SK-N-SH (cell line): ENCODE data around the gene RTN3. TPM values are rescaled to one million over a fixed set of nuclear protein-coding genes. Genes with fewer than 3 reads are reported as not detected.

Source experiments
- CTCF ChIA-PET: fragments of 300-600, 350-600 bp; formaldehyde crosslinking; extraction: SDS; loops from one replicate; lab custom pipeline; 2021; lab: Yijun Ruan, JAX
- POLR2A ChIA-PET: fragments of 350-600 bp; sonication (Branson Sonifier 250); formaldehyde crosslinking; extraction: SDS; loops from one replicate; lab custom pipeline; 2020; ENCODE audit warnings: antibody characterized with exemption, inconsistent platforms; lab: Yijun Ruan, JAX
- DNase-seq: peaks from one replicate; pipeline ENCODE4 v3.0.0; 2012
- H2AFZ ChIP-seq: fragments of 200-600 bp; sonication (generic); 2 replicates; pipeline ENCODE4 v1.8.1; 2016; ENCODE audit warnings: antibody characterized with exemption, mild to moderate bottlenecking, low read depth
- H3F3A ChIP-seq: fragments of 200-600 bp; sonication (generic); replicated peaks from 2 replicates; pipeline ENCODE3; 2016; ENCODE audit warnings: antibody characterized with exemption, mild to moderate bottlenecking; ENCODE audit not compliant: insufficient read depth
- H3K27ac ChIP-seq, 2 experiments: fragments of 200-500 bp in 1 of 2; fragments of 200-600 bp in 1 of 2; sonication (Bioruptor generic) in 1 of 2; sonication (generic), shearing (Covaris generic) in 1 of 2; 2 replicates each; pipeline versions ENCODE4 v1.5.1 to v1.6.1; 2014 to 2016; ENCODE audit warnings: low read depth in 2 of 2, inconsistent platforms in 1 of 2, low read length in 1 of 2, mild to moderate bottlenecking in 1 of 2, mixed read lengths in 1 of 2
- H3K27me3 ChIP-seq: fragments of 200-600 bp; sonication (generic), shearing (Covaris generic); 2 replicates; pipeline ENCODE4 v1.6.1; 2016; ENCODE audit warnings: mixed run types; ENCODE audit not compliant: insufficient read depth
- H3K36me3 ChIP-seq, 2 experiments: fragments of 200-500 bp in 1 of 2; fragments of 200-600 bp in 1 of 2; sonication (Bioruptor generic) in 1 of 2; sonication (generic) in 1 of 2; replicated peaks in 1 of 2; 2 replicates each; pipeline versions ENCODE3 to v1.5.1; 2014 to 2016; ENCODE audit warnings: low read length in 1 of 2, mild to moderate bottlenecking in 1 of 2; ENCODE audit not compliant: insufficient read depth in 2 of 2, control insufficient read depth in 1 of 2
- H3K4me1 ChIP-seq, 2 experiments: fragments of 200-500 bp in 1 of 2; fragments of 200-600 bp in 1 of 2; sonication (Bioruptor generic) in 1 of 2; sonication (generic), shearing (Covaris generic) in 1 of 2; 2 replicates each; pipeline versions ENCODE4 v1.5.1 to v1.6.1; 2014 to 2016; ENCODE audit warnings: low read depth in 1 of 2, low read length in 1 of 2, mixed run types in 1 of 2; ENCODE audit not compliant: insufficient read depth in 2 of 2, control insufficient read depth in 1 of 2
- H3K4me2 ChIP-seq: fragments of 200-600 bp; sonication (generic), shearing (Covaris generic); 2 replicates; pipeline ENCODE4 v1.6.1; 2017; ENCODE audit warnings: mixed run types
- H3K4me3 ChIP-seq, 2 experiments: fragments of 200-500 bp in 1 of 2; fragments of 200-600 bp in 1 of 2; sonication (Bioruptor generic) in 1 of 2; sonication (generic), shearing (Covaris generic) in 1 of 2; 2 replicates each; pipeline versions ENCODE4 v1.5.1 to v1.8.1; 2014 to 2016; ENCODE audit warnings: low read depth in 2 of 2, inconsistent platforms in 1 of 2, low read length in 1 of 2, mild to moderate bottlenecking in 1 of 2, mixed read lengths in 1 of 2, moderate library complexity in 1 of 2
- H3K79me2 ChIP-seq: fragments of 200-600 bp; sonication (generic); 2 replicates; pipeline ENCODE4 v1.8.1; 2017; ENCODE audit warnings: mild to moderate bottlenecking; ENCODE audit not compliant: insufficient read depth
- H3K9ac ChIP-seq: fragments of 200-600 bp; sonication (generic); 2 replicates; pipeline ENCODE4 v1.6.1; 2017; ENCODE audit warnings: mixed run types
- H3K9me2 ChIP-seq: fragments of 200-600 bp; sonication (generic); 2 replicates; pipeline ENCODE4 v1.6.1; 2017; ENCODE audit warnings: mixed run types
- H3K9me3 ChIP-seq: fragments of 200-600 bp; sonication (generic); 2 replicates; pipeline ENCODE4 v1.6.1; 2017; ENCODE audit warnings: mixed run types, mild to moderate bottlenecking, moderate library complexity
- H4K20me1 ChIP-seq: fragments of 200-600 bp; sonication (generic); 2 replicates; pipeline ENCODE4 v1.6.1; 2017; ENCODE audit warnings: mild to moderate bottlenecking, mixed run types; ENCODE audit not compliant: insufficient read depth
- CHD2 ChIP-seq: fragments of 150-350 bp; IDR thresholded peaks from 2 replicates; pipeline ENCODE4 v1.6.1; 2018; ENCODE audit warnings: low read length; ENCODE audit not compliant: partially characterized antibody
- EP300 ChIP-seq, 2 experiments: IDR thresholded peaks; 2 replicates each; pipeline versions ENCODE4 v1.4.0 to v1.6.1; 2012; ENCODE audit warnings: borderline replicate concordance in 1 of 2, low read depth in 1 of 2, low read length in 1 of 2
- FOSL2 ChIP-seq: IDR thresholded peaks from 2 replicates; pipeline ENCODE4 v1.4.0; 2012; ENCODE audit warnings: low read depth, mild to moderate bottlenecking, moderate library complexity, borderline replicate concordance
- FOXM1 ChIP-seq: IDR thresholded peaks from 2 replicates; pipeline ENCODE4 v1.4.0; 2012; ENCODE audit warnings: low read depth, mild to moderate bottlenecking
- MEF2A ChIP-seq: IDR thresholded peaks from 2 replicates; pipeline ENCODE4 v1.4.0; 2012; ENCODE audit warnings: low read depth, borderline replicate concordance
- NFIC ChIP-seq: IDR thresholded peaks from 2 replicates; pipeline ENCODE4 v1.4.0; 2012; ENCODE audit warnings: borderline replicate concordance
- PBX3 ChIP-seq: IDR thresholded peaks from 2 replicates; pipeline ENCODE4; 2012
- POLR2AphosphoS5 ChIP-seq: IDR thresholded peaks from 2 replicates; pipeline ENCODE4 v1.6.1; 2012; ENCODE audit warnings: low read depth, low read length
- TCF12 ChIP-seq: IDR thresholded peaks from 2 replicates; pipeline ENCODE4 v1.4.0; 2012
- WGBS: methylation state at CpG from one replicate; pipeline ENCODE4 v1.1.6; 2017; ENCODE audit warnings: low lambda C conversion rate; 5-methylcytosine and 5-hydroxymethylcytosine counted together
- polyA plus RNA-seq, 3 experiments: library from polyadenylated mRNA; depleted of rRNA; stranded (reverse); fragments of >200 nt; gene quantifications; 2 replicates each; pipeline ENCODE4 v1.2.3, GENCODE V29; 2012
- TF ChIP-seq, protein P1 (sequence below): IDR thresholded peaks from 2 replicates; pipeline ENCODE4 v1.6.1; 2012; ENCODE audit warnings: mild to moderate bottlenecking, low read depth, low read length, moderate library complexity
- TF ChIP-seq, protein P2 (sequence below): fragments of 150-350 bp; IDR thresholded peaks from 2 replicates; pipeline ENCODE4 v1.6.1; 2017; ENCODE audit warnings: antibody characterized with exemption, low read length, low read depth, borderline replicate concordance
- TF ChIP-seq, protein P3 (sequence below): fragments of 200-600 bp; sonication (generic); IDR thresholded peaks from 2 replicates; pipeline ENCODE4 v1.6.1; 2017; ENCODE audit warnings: antibody characterized with exemption, mild to moderate bottlenecking, moderate library complexity

RTN3 gene
- polyA plus RNA-seq, 1 of the 3 experiments (the other 2 are of a cell fraction), result 52.7 TPM

DNA sequence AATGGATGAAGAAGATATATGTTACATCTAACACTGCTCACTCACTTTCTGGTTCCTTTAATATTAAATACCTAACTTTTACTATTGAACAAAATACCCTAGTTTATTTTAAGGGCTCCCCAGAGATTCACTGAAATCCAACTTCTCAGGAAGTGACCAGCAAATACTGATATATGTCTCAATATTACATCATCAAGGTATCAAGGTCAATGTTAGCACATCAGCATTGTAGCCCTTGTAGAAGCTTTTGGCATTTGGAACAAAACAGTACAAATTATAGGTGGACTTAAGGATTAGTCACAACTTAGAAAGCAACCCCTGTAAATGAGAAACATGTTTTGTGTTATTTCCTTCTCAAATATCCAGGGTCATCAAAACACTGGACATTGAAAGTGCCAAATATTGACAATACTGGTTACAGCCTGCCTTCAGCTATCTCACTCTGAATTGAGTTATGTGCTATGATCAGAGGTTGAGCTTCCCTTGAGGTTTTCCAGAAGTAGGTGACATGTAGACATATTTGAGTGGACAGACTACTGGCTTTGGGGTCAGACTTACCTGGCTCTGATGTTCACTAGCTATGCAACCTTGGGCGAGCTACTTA, 8.3 kb upstream of the RTN3 start (continued):
- TF ChIP-seq, protein P1, sequence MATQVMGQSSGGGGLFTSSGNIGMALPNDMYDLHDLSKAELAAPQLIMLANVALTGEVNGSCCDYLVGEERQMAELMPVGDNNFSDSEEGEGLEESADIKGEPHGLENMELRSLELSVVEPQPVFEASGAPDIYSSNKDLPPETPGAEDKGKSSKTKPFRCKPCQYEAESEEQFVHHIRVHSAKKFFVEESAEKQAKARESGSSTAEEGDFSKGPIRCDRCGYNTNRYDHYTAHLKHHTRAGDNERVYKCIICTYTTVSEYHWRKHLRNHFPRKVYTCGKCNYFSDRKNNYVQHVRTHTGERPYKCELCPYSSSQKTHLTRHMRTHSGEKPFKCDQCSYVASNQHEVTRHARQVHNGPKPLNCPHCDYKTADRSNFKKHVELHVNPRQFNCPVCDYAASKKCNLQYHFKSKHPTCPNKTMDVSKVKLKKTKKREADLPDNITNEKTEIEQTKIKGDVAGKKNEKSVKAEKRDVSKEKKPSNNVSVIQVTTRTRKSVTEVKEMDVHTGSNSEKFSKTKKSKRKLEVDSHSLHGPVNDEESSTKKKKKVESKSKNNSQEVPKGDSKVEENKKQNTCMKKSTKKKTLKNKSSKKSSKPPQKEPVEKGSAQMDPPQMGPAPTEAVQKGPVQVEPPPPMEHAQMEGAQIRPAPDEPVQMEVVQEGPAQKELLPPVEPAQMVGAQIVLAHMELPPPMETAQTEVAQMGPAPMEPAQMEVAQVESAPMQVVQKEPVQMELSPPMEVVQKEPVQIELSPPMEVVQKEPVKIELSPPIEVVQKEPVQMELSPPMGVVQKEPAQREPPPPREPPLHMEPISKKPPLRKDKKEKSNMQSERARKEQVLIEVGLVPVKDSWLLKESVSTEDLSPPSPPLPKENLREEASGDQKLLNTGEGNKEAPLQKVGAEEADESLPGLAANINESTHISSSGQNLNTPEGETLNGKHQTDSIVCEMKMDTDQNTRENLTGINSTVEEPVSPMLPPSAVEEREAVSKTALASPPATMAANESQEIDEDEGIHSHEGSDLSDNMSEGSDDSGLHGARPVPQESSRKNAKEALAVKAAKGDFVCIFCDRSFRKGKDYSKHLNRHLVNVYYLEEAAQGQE, result no peak
- TF ChIP-seq, protein P2, sequence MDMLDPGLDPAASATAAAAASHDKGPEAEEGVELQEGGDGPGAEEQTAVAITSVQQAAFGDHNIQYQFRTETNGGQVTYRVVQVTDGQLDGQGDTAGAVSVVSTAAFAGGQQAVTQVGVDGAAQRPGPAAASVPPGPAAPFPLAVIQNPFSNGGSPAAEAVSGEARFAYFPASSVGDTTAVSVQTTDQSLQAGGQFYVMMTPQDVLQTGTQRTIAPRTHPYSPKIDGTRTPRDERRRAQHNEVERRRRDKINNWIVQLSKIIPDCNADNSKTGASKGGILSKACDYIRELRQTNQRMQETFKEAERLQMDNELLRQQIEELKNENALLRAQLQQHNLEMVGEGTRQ, result no peak
- TF ChIP-seq FOXM1, result no peak
- no peak for TF ChIP-seq EP300 (IDR thresholded peaks at IDR 0.05; ENCODE audit: borderline replicate concordance in 1 of 2, low read depth in 1 of 2, low read length in 1 of 2)
- TF ChIP-seq POLR2AphosphoS5, result no peak
- TF ChIP-seq, protein P3, sequence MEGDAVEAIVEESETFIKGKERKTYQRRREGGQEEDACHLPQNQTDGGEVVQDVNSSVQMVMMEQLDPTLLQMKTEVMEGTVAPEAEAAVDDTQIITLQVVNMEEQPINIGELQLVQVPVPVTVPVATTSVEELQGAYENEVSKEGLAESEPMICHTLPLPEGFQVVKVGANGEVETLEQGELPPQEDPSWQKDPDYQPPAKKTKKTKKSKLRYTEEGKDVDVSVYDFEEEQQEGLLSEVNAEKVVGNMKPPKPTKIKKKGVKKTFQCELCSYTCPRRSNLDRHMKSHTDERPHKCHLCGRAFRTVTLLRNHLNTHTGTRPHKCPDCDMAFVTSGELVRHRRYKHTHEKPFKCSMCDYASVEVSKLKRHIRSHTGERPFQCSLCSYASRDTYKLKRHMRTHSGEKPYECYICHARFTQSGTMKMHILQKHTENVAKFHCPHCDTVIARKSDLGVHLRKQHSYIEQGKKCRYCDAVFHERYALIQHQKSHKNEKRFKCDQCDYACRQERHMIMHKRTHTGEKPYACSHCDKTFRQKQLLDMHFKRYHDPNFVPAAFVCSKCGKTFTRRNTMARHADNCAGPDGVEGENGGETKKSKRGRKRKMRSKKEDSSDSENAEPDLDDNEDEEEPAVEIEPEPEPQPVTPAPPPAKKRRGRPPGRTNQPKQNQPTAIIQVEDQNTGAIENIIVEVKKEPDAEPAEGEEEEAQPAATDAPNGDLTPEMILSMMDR, result no peak

GRCh38 chr11:63673579-63673978, 7.7 kb upstream of the RTN3 start:
- Histone ChIP-seq H3K4me1 (peaks cover 3 to 13% of the 10 kb centered on the region in 2 experiments; a peak in 3 of 4 replicates), H4K20me1 (no peaks in the 10 kb centered on the region), H3F3A (peaks cover 34% of the 10 kb centered on the region), H3K79me2 (peaks cover 22% of the 10 kb centered on the region), H2AFZ (0 out of 2 replicates have a peak overlapping the region, but pooled peaks have one; percentile 37), H3K9ac (no peak overlapping the region), H3K4me2 (no peak overlapping the region), H3K27ac (peak overlapping the region in 1 of 2 experiments; percentile 41; a peak in 2 of 4 replicates), H3K9me2 (no peaks in the 10 kb centered on the region), H3K27me3 (no peaks in the 10 kb centered on the region), H3K9me3 (no peaks in the 10 kb centered on the region), H3K4me3 (no peak overlapping the region), H3K36me3 (no peaks in the 10 kb centered on the region)
- no peak for DNase-seq
- ChIA-PET CTCF (interaction anchor here (0.7 to 1.2 kb wide), 3 partner anchors 9 to 35 kb away, joined by 3 to 7 read pairs (median 3); no protein-coding TSS in a partner anchor), POLR2A (interaction anchor here (1.6 kb wide), 1 partner anchor 9 kb away, joined by 5 read pairs; no protein-coding TSS in a partner anchor)
- TF ChIP-seq, protein P2, result no peak
- TF ChIP-seq TCF12 (0 out of 2 replicates have a peak, but pooled peaks have one; percentile 13), PBX3 (0 out of 2 replicates have a peak, but pooled peaks have one; percentile 21), MEF2A (peak; percentile 87), FOSL2 (peak; percentile 16; the same call in 1 of the 2 replicates), NFIC (no peak), CHD2 (no peak), FOXM1 (no peak)
- WGBS, result 28% methylated on average over 4 of the region's 4 CpGs
